BE2C (cell line): ENCODE results near the gene MINDY4.

Source experiments
- DNase-seq: peaks from one replicate; pipeline ENCODE4 v3.0.0-alpha.2; 2020
- H3K27me3 ChIP-seq: fragments of 250-450 bp; sonication (Bioruptor Pico); 2 replicates; pipeline ENCODE4 v1.5.1; 2020; ENCODE audit warnings: mild to moderate bottlenecking
- H3K36me3 ChIP-seq: fragments of 250-450 bp; sonication (Bioruptor Pico); 2 replicates; pipeline ENCODE4 v1.5.1; 2020; ENCODE audit warnings: mild to moderate bottlenecking
- H3K4me1 ChIP-seq: fragments of 250-450 bp; sonication (Bioruptor Pico); 2 replicates; pipeline ENCODE4 v1.5.1; 2020
- H3K4me3 ChIP-seq: 2 replicates; pipeline ENCODE4 v1.5.1; 2011; ENCODE audit warnings: low read depth, low read length
- H3K9me3 ChIP-seq: fragments of 250-450 bp; sonication (Bioruptor Pico); 2 replicates; pipeline ENCODE4 v1.5.1; 2020
- TF ChIP-seq, protein P1 (sequence below): IDR thresholded peaks from 2 replicates; pipeline ENCODE4 v1.5.1; 2012; ENCODE audit warnings: mild to moderate bottlenecking, low read depth, low read length

MINDY4 gene

DNA sequence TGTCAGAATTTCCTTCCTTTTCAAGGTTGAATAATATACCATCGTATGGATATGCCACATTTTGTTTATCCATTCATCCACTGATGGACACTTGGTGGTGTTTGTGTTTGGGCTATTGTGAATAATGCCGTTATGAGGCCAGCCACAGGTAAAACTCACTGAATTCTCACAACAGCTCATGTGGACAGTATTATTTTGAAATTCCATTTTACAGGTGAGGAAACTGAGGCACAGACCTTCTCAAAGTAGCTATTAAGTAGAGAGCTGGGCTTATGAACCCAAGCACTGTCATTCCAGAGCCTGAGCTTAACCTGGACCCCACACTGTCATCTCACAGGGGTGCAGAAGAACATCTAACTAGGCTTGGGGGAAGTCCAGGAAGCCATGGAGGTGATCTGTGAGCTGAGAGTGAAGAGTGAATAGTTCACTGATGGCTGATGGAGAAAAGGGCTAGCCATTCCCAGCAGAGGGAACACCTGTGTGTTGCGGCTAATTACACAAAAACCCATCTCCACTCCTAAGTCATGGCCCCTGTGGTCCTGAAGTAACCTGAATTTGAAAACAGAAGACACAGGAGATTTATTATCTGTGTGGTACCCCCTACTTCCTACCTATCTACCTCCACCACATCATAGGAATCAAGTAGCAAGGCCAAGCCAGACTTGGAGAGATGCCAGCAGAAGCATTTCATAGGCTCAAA is 10.6 kb upstream of the MINDY4 start:
- TF ChIP-seq, protein P1, sequence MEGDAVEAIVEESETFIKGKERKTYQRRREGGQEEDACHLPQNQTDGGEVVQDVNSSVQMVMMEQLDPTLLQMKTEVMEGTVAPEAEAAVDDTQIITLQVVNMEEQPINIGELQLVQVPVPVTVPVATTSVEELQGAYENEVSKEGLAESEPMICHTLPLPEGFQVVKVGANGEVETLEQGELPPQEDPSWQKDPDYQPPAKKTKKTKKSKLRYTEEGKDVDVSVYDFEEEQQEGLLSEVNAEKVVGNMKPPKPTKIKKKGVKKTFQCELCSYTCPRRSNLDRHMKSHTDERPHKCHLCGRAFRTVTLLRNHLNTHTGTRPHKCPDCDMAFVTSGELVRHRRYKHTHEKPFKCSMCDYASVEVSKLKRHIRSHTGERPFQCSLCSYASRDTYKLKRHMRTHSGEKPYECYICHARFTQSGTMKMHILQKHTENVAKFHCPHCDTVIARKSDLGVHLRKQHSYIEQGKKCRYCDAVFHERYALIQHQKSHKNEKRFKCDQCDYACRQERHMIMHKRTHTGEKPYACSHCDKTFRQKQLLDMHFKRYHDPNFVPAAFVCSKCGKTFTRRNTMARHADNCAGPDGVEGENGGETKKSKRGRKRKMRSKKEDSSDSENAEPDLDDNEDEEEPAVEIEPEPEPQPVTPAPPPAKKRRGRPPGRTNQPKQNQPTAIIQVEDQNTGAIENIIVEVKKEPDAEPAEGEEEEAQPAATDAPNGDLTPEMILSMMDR = no peak

DNA sequence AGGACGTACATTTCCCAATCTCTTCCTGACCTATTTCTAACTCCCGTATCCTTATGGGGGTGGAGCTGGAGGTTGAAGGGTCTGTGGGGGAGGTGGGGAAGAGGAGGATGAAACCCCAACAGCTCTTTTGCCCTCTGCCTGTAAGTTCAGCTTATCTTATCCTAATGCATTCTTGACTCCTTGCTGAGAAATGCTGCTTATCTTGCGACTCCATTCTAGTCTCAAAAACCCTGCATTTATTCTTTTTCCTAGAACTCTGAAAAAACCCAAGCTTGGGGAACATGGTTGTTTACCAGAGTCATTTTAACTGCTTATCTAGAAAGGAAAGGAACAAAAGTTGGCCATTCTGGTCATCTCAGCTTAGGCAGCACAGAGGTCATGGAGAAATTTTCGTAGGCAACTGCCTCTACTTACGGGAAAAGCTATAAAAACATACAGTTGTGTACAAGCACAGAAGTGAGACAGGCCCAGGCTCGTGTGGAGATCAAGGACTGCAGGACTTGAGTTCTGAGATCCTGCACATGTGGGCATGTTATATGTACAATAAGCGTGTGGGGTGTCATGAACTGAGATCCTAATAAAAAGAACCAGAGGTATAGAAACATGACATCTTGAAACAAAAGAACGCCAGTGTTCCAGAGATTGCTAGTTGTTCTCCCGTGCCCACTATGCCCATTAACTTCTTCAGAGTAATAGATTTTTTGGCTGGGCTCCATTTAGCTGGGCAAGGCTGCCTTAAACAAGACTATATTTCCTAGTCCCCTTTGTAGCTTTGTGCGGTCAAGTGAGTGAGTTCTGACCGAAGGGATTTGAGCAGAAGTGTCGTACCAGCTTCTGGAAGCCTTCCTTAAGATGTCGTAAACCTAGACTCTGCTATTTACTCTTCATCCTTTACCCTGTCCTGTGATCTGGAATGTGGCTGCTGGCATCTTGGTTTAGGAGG is 9.7 kb upstream of the MINDY4 start:
- no peak for DNase-seq

More for the DNA sequence above, 10.6 kb upstream of the MINDY4 start:
- peaks cover 8% of the 10 kb centered on the region for H3K4me1 ChIP-seq
- H3K4me3 ChIP-seq = no peak overlapping the region
- H3K27me3 ChIP-seq = no peaks in the 10 kb centered on the region
- no peaks in the 10 kb centered on the region; the same call in 1 of the 2 replicates for H3K9me3 ChIP-seq
- no peaks in the 10 kb centered on the region for H3K36me3 ChIP-seq
- DNase-seq = no peak

DNA sequence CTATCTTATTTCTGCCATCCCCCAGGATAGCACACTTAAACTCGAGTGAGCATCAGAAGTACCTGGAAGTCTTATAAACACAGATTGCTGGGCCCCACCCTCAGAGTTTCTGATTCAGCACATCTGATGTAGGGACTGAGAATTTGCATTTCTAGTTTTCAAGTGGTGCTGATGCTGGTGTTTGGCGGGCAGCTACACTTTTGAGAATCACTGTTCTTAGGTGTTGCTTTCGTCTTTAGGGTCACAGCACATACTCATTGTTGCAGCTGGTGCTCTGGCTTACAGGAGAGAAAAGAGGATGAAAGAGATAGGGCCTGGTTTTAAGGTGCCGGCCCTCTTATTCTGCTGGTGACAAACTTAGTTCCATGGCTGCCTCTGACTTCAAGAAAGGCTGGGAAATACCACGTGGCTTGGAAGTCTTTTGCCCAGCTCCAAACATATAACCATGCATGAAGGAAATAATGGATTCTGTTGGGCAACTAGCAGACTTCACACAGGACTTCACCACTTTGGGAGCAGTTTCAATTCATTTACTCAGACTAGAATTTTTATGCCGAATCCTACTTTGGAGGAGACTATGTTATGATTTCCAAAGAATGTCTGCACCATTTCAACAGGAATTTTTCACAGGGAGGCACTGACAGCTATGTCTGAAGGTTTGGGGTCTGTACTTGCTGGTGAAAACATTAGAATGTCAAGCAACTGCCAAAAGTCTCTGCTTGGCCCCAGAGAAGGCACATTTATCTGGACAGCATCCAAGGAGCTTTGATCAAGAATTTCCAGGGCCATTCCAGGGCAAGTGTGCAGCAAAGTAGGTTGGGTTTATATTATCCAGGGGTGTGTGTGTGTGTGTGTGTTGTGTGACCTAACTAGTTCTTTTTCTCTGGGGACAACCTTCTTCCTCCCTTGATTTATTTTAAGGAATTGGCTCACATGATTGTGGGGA is 6.9 kb upstream of the MINDY4 start:
- H3K9me3 ChIP-seq = no peaks in the 10 kb centered on the region; the same call in 1 of the 2 replicates

More for the DNA sequence above, 9.7 kb upstream of the MINDY4 start:
- peaks cover 8% of the 10 kb centered on the region for H3K4me1 ChIP-seq
- H3K4me3 ChIP-seq = no peak overlapping the region
- no peaks in the 10 kb centered on the region for H3K36me3 ChIP-seq
- H3K27me3 ChIP-seq = no peaks in the 10 kb centered on the region
- TF ChIP-seq, protein P1 = no peak
- H3K9me3 ChIP-seq = no peaks in the 10 kb centered on the region; the same call in 1 of the 2 replicates

DNA sequence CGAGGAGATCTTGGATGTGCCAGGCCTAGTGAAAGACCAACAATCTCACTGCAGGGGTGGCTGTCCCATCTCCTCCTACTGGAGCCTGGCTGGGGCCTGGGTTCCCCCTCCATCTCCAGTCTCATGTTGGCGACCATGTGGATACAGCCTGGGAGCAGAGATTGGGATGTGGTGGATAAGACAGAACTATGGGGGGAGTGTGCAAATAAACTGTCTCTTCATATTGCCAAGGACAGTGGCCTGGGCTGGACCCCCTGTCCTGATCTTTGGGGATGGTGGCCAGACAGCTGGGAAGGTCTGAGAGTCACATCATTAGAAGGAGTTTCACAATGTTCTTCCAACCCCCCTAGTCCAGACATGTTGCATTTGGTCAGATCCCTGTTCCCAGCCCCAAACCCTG is 5.8 kb upstream of the MINDY4 start:
- no peaks in the 10 kb centered on the region for H3K27me3 ChIP-seq
- no peak overlapping the region for H3K4me3 ChIP-seq
- TF ChIP-seq, protein P1 = no peak
- no peaks in the 10 kb centered on the region for H3K9me3 ChIP-seq
- DNase-seq = no peak
- no peaks in the 10 kb centered on the region for H3K36me3 ChIP-seq
- no peaks in the 10 kb centered on the region for H3K4me1 ChIP-seq

More for the DNA sequence above, 6.9 kb upstream of the MINDY4 start:
- H3K27me3 ChIP-seq = no peaks in the 10 kb centered on the region
- no peaks in the 10 kb centered on the region for H3K36me3 ChIP-seq
- H3K4me1 ChIP-seq = no peaks in the 10 kb centered on the region
- no peak overlapping the region for H3K4me3 ChIP-seq
- no peak for DNase-seq
- TF ChIP-seq, protein P1 = no peak

DNA sequence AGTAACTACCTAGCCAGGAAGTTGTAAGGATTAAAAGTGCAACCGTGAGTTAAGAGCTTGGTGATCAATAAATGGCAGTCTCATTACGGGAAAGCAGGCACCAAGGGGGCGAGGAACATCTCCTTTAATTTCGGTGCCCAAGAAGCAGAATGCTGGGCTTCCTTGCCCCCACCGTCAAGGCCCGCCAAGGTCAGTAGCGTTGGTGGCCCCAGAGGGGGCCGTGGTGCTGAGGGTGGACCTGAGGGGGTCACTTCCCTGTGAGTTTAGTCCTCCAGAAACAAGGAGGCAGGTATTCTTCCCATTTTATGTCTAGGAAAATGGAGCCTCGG is 408 bp upstream of the MINDY4 start:
- TF ChIP-seq, protein P1 = no peak
- H3K36me3 ChIP-seq = no peaks in the 10 kb centered on the region
- H3K27me3 ChIP-seq = no peaks in the 10 kb centered on the region
- H3K9me3 ChIP-seq = no peaks in the 10 kb centered on the region; the same call in 1 of the 2 replicates
- no peaks in the 10 kb centered on the region for H3K4me1 ChIP-seq
- H3K4me3 ChIP-seq = peak overlapping the region; percentile 97
- DNase-seq = no peak
